A673 (cell line): ENCODE measurements around the gene ATP6V1F.

Experiments used
- EZH2 ChIP-seq: fragments of 200-600 bp; sonication (generic); IDR thresholded peaks from 2 replicates; pipeline ENCODE4 v1.6.1; 2017; ENCODE audit warnings: borderline replicate concordance, low read depth, mild to moderate bottlenecking, mixed read lengths, antibody characterized with exemption, low read length; ENCODE audit not compliant: poor library complexity, severe bottlenecking
- TF ChIP-seq, protein P1 (sequence below): fragments of 300-800, 200-600 bp; sonication (generic); conservative IDR thresholded peaks from 2 replicates; pipeline ENCODE4 v1.5.1; 2017; ENCODE audit warnings: low read depth, mild to moderate bottlenecking, antibody characterized with exemption, low read length, moderate library complexity, mixed read lengths

DNA sequence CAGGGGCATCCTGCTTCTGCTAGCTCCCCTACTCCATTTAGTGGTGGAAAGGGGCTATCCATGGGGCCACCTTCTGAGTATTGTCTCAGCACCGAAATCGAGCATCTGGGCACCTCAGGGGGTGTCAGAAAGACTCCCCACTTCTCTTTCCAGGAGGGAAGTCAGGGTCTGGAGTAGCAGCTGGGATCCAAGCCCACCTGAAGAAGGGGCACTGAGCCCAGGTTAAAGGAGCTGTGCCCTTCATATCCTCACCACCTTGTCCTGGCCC lies 29.8 kb upstream of the ATP6V1F start:
- no peak for TF ChIP-seq EZH2
- TF ChIP-seq, protein P1, sequence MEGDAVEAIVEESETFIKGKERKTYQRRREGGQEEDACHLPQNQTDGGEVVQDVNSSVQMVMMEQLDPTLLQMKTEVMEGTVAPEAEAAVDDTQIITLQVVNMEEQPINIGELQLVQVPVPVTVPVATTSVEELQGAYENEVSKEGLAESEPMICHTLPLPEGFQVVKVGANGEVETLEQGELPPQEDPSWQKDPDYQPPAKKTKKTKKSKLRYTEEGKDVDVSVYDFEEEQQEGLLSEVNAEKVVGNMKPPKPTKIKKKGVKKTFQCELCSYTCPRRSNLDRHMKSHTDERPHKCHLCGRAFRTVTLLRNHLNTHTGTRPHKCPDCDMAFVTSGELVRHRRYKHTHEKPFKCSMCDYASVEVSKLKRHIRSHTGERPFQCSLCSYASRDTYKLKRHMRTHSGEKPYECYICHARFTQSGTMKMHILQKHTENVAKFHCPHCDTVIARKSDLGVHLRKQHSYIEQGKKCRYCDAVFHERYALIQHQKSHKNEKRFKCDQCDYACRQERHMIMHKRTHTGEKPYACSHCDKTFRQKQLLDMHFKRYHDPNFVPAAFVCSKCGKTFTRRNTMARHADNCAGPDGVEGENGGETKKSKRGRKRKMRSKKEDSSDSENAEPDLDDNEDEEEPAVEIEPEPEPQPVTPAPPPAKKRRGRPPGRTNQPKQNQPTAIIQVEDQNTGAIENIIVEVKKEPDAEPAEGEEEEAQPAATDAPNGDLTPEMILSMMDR = no peak
